Mucosa of descending colon (tissue), 3 donors: ENCODE data around the gene CETP. TPM values are rescaled to one million over a fixed set of nuclear protein-coding genes. Genes with fewer than 3 reads are reported as not detected.
"Not testable (repeated sequence)": the region's sequence is repeated elsewhere in the genome, so short reads cannot be mapped to it uniquely, and the experiment has no call there.

Source experiments
- ATAC-seq: fragments of 200-7000 bp; cut with Tn5 transposase; one replicate; pipeline ENCODE4 v1.9.1; 2020; ENCODE audit warnings: mild to moderate bottlenecking, moderate library complexity
- DNase-seq, 3 donors: peaks; one replicate each; pipeline ENCODE4 v3.0.0-alpha.2; 2020
- H3K36me3 ChIP-seq: fragments of 200-600 bp; one replicate; pipeline ENCODE4 v1.8.0; 2021; ENCODE audit warnings: low read depth, mild to moderate bottlenecking
- H3K4me1 ChIP-seq: fragments of 200-600 bp; one replicate; pipeline ENCODE4 v1.8.0; 2021; ENCODE audit warnings: low read depth, mild to moderate bottlenecking
- H3K4me3 ChIP-seq: fragments of 200-600 bp; one replicate; pipeline ENCODE4 v1.8.0; 2021; ENCODE audit warnings: mild to moderate bottlenecking
- H3K9me3 ChIP-seq: fragments of 200-600 bp; one replicate; pipeline ENCODE4 v1.8.0; 2021; ENCODE audit warnings: mild to moderate bottlenecking
- CTCF ChIP-seq: fragments of 200-600 bp; IDR thresholded peaks from one replicate; pipeline ENCODE4 v1.8.0; 2022; ENCODE audit warnings: antibody characterized with exemption, mild to moderate bottlenecking
- intact Hi-C, 2 donors: fragments of 100-400 bp; cut with DNase I in 1 of 2; cut with micrococcal nuclease in 1 of 2; formaldehyde crosslinking; loops; one replicate each; pipeline versions ENCODE4 v1.11.0 to v1.11.1; 2022; cut with DNase I, micrococcal nuclease
- total RNA-seq, 3 donors: library from RNA; stranded (reverse); fragmentation: NEBNext Ultra II Directional in 2 of 3; extraction: Animal tissue kit (Norgen Biotek cat#: 25700) in 2 of 3; gene quantifications; one replicate each; pipeline versions ENCODE4 v1.2.1 to v1.2.4, GENCODE V29; 2021 to 2023
- donor health status: DM: no; HTN: no; CAD: no; lungs with moderate emphysema.
- donor health status: DM: no; HTN: no; CAD: no.
- donor health status: DM: no; HTN: yes; CAD: no.

CETP gene
- total RNA-seq, 3 donors from 2014 or later: 0.22 to 0.35 TPM; not detected in 1

GRCh38 chr16:56989988-56990387 lies 28.2 kb downstream of the CETP start:
- Histone ChIP-seq H3K36me3 (no peaks in the 10 kb centered on the region), H3K4me1 (peaks cover 37% of the 10 kb centered on the region), H3K9me3 (no peaks in the 10 kb centered on the region), H3K4me3 (peak overlapping the region; percentile 65)
- DNase-seq: no peak
- ATAC-seq: no peak
- intact Hi-C loops: no loop called here
- TF ChIP-seq CTCF: no peak

GRCh38 chr16:56990407-56991286 lies 28.9 kb downstream of the CETP start:
- intact Hi-C loops: no loop called here
- Histone ChIP-seq H3K4me1 (peaks cover 31% of the 10 kb centered on the region), H3K36me3 (no peaks in the 10 kb centered on the region), H3K9me3 (no peaks in the 10 kb centered on the region), H3K4me3 (no peak overlapping the region)
- no peak for TF ChIP-seq CTCF
- no peak for ATAC-seq
- no peak for DNase-seq

- DNase-seq, H3K36me3 ChIP-seq, H3K9me3 ChIP-seq, intact Hi-C loops, H3K4me3 ChIP-seq, ATAC-seq: not testable (repeated sequence)
- peaks cover 28% of the 10 kb centered on the region for H3K4me1 ChIP-seq
Measured at GRCh38 chr16:56992431-56992830, 30.7 kb downstream of the CETP start.

GRCh38 chr16:56993204-56993603 lies 31.5 kb downstream of the CETP start:
- H3K4me1 ChIP-seq: peaks cover 26% of the 10 kb centered on the region
- DNase-seq: no peak
- no peak for ATAC-seq
- H3K9me3 ChIP-seq: no peaks in the 10 kb centered on the region
- no peaks in the 10 kb centered on the region for H3K36me3 ChIP-seq
- no peak overlapping the region for H3K4me3 ChIP-seq
- intact Hi-C loops: no loop called here
- no peak for TF ChIP-seq CTCF

GRCh38 chr16:56994311-56994710 lies 32.6 kb downstream of the CETP start:
- DNase-seq: no peak
- Histone ChIP-seq H3K4me3 (no peak overlapping the region), H3K4me1 (peaks cover 20% of the 10 kb centered on the region), H3K36me3 (no peaks in the 10 kb centered on the region), H3K9me3 (no peaks in the 10 kb centered on the region)
- TF ChIP-seq CTCF: no peak
- intact Hi-C loops: no loop called here
- no peak for ATAC-seq

- no peak for ATAC-seq
- DNase-seq: no peak
- Histone ChIP-seq H3K4me1 (peaks cover 17% of the 10 kb centered on the region), H3K4me3 (no peak overlapping the region), H3K9me3 (no peaks in the 10 kb centered on the region), H3K36me3 (no peaks in the 10 kb centered on the region)
- no peak for TF ChIP-seq CTCF
- intact Hi-C loops: no loop called here
Measured at GRCh38 chr16:56995136-56995805, 33.5 kb downstream of the CETP start.
